Heart left ventricle (tissue), 16 donors: ENCODE data around the gene FBXW8. TPM values are rescaled to one million over a fixed set of nuclear protein-coding genes. Genes with fewer than 3 reads are reported as not detected.

Experiments used
- ATAC-seq, 4 donors: fragments of 200-7000 bp; cut with Tn5 transposase; one replicate each; pipeline ENCODE4 v1.9.1; 2020 to 2022; ENCODE audit warnings: moderate library complexity in 4 of 4, mild to moderate bottlenecking in 3 of 4, moderate number of reproducible peaks in 1 of 4
- DNase-seq, 5 donors: peaks; one replicate each; pipeline ENCODE4 v3.0.0-alpha.2; 2020
- H3K27ac ChIP-seq, 12 donors: fragments of 200-600 bp; sonication (generic) in 4 of 12; one replicate each; pipeline versions ENCODE4 v1.5.0 to v1.8.0; 2016 to 2022; ENCODE audit warnings: mild to moderate bottlenecking in 2 of 12
- H3K27me3 ChIP-seq, 9 donors: fragments of 200-600 bp; sonication (generic) in 2 of 9; one replicate each; pipeline versions ENCODE4 v1.5.1 to v1.8.0; 2016 to 2022; ENCODE audit warnings: mild to moderate bottlenecking in 3 of 9
- H3K36me3 ChIP-seq, 9 donors: fragments of 200-600 bp; sonication (generic) in 2 of 9; one replicate each; pipeline versions ENCODE4 v1.5.0 to v1.8.0; 2018 to 2022; ENCODE audit warnings: mild to moderate bottlenecking in 2 of 9
- H3K4me1 ChIP-seq, 12 donors: fragments of 200-600 bp; sonication (generic) in 4 of 12; one replicate each; pipeline versions ENCODE4 v1.5.0 to v1.8.0; 2016 to 2022; ENCODE audit warnings: mild to moderate bottlenecking in 3 of 12
- H3K4me3 ChIP-seq, 12 donors: fragments of 200-600 bp; sonication (generic) in 4 of 12; one replicate each; pipeline versions ENCODE4 v1.5.0 to v1.8.0; 2017 to 2022; ENCODE audit warnings: mild to moderate bottlenecking in 9 of 12, moderate library complexity in 4 of 12
- H3K9me3 ChIP-seq, 12 donors: fragments of 200-600 bp; sonication (generic) in 4 of 12; one replicate each; pipeline versions ENCODE4 v1.5.0 to v1.8.0; 2016 to 2022; ENCODE audit warnings: mild to moderate bottlenecking in 1 of 12
- CTCF ChIP-seq, 12 donors: fragments of 200-600 bp; sonication (generic) in 4 of 12; IDR thresholded peaks; one replicate each; pipeline versions ENCODE4 v1.5.0 to v1.8.0; 2018 to 2022; ENCODE audit warnings: antibody characterized with exemption in 12 of 12, mild to moderate bottlenecking in 5 of 12
- POLR2A ChIP-seq, 2 donors: fragments of 450-650 bp; IDR thresholded peaks; one replicate each; pipeline ENCODE4 v1.6.1; 2017; ENCODE audit warnings: antibody characterized with exemption in 2 of 2, mild to moderate bottlenecking in 2 of 2, moderate library complexity in 2 of 2
- WGBS, 4 donors: extraction: QIAGEN DNeasy Blood & Tissue Kit in 2 of 4; methylation state at CpG; one replicate each; pipeline versions ENCODE4 v1.1.5 to v1.1.7; 2013 to 2018; 5-methylcytosine and 5-hydroxymethylcytosine counted together
- intact Hi-C, 10 donors: fragments of 100-400 bp; cut with DNase I; formaldehyde crosslinking; loops; one replicate each; pipeline versions ENCODE4 v1.11.1 to v1.14.2; 2022
- polyA plus RNA-seq, 2 donors: library from polyadenylated mRNA; stranded (reverse); fragments of 200-250 nt; gene quantifications; one replicate each; pipeline ENCODE4 v1.2.3, GENCODE V29; 2013
- total RNA-seq, 9 donors: library from RNA; depleted of rRNA in 2 of 9; stranded (reverse); fragments of >200 nt in 2 of 9; fragmentation: NEBNext Ultra II Directional in 3 of 9; extraction: Animal tissue kit (Norgen Biotek cat#: 25700) in 3 of 9; gene quantifications; one replicate each; pipeline versions ENCODE4 v1.1.0 to v1.2.4, GENCODE V29; 2016 to 2023
- donor health status: ischemic (EF 13 %, LVEDD 7.1; RV severe dilation, severe dysfunction).
- donor health status: healthy with polysubstance abuse.
- donor health status: DM: no; HTN: yes; CAD: no.
- donor health status: DM: no; HTN: no; CAD: no.
- donor health status: ischemic (EF 25% LVEDD 6.9; RV normal size, moderate dysfunction).
- donor health status: ischemic (EF 25% LVEDD 5.7; RV mildly dilated, moderate dysfunction).
- donor health status: healthy.
- donor health status: DM: yes; HTN: yes; CAD: no.
- donor health status: ischemic (EF 35%, LVEDD 5.7; RV mildly dilated, moderate dysfunction).
- donor health status: nonischemic (EF 11% LVEDD 7.7; RV severe dilation, severe dysfunction).
- donor health status: DM: yes; HTN: yes; CAD: no.
- donor health status: PGD.
- donor health status: ischemic (EF 29% LVEDD 5.4; RV normal size, mild dysfunction).
- donor health status: nonischemic (EF 23%, LVEDD 6.1; RV moderate dilation, normal function).

The FBXW8 gene
- total and polyA plus RNA-seq, 11 donors = 2.4 to 9.7 (median 7.0) TPM

GRCh38 chr12:116881325-116881876 is 29.3 kb upstream of the FBXW8 start, which contains the start of gene HRK:
HRK (minus strand) TSS chr12:116881441; CDS start chr12:116881307, 134 bp downstream.
- ATAC-seq (peak in 1 of 4 donors; percentile 25), DNase-seq (peak in 1 of 5 donors; percentile 10)
- H3K9me3 ChIP-seq = no peaks in the 10 kb centered on the region
- H3K4me1 ChIP-seq = peaks cover 3 to 41% (median 27%) of the 10 kb centered on the region in 12 donors
- no peak within 1 kb of the TSS for H3K27ac ChIP-seq
- WGBS, 4 donors = 0 to 1% (median 1%) methylated on average over 13 to 49 of the region's 49 CpGs
- TF ChIP-seq CTCF (IDR thresholded peaks at IDR 0.05) (no peak), POLR2A (IDR thresholded peaks at IDR 0.05) (no peak)
- no peaks in the 10 kb centered on the region for H3K36me3 ChIP-seq
- peak within 1 kb of the TSS in 11 of 12 donors; percentile 9 to 60 (median 45) for H3K4me3 ChIP-seq
- H3K27me3 ChIP-seq = peaks cover 13 to 76% (median 33%) of the 10 kb centered on the region in 9 donors
- intact Hi-C loops = loop anchor here in 8 of 10 donors (2.0 to 10.0 kb wide), 3 partner anchors 177 to 179 kb away; no protein-coding TSS in a partner anchor

- no peaks in the 10 kb centered on the region for H3K36me3 ChIP-seq
- 5 to 11% (median 7%) methylated on average over 26 to 29 of the region's 29 CpGs for WGBS, 4 donors
- peak overlapping the region in 11 of 12 donors; percentile 9 to 60 (median 39) for H3K4me3 ChIP-seq
- intact Hi-C loops = loop anchor here in 9 of 10 donors (2.0 to 10.0 kb wide), 3 partner anchors 177 to 180 kb away; no protein-coding TSS in a partner anchor
- DNase-seq (no peak), ATAC-seq (no peak)
- no peaks in the 10 kb centered on the region for H3K9me3 ChIP-seq
- no peak overlapping the region for H3K27ac ChIP-seq
- peaks cover 3 to 41% (median 27%) of the 10 kb centered on the region in 12 donors for H3K4me1 ChIP-seq
- H3K27me3 ChIP-seq = peaks cover 9 to 70% (median 33%) of the 10 kb centered on the region in 9 donors
- TF ChIP-seq CTCF (IDR thresholded peaks at IDR 0.05) (no peak), POLR2A (IDR thresholded peaks at IDR 0.05) (no peak)
Observed at GRCh38 chr12:116881877-116882507, 28.8 kb upstream of the FBXW8 start.

- Histone ChIP-seq H3K9me3 (no peaks in the 10 kb centered on the region), H3K36me3 (no peaks in the 10 kb centered on the region), H3K27ac (no peak overlapping the region), H3K4me3 (no peak overlapping the region), H3K4me1 (peaks cover 3 to 41% (median 27%) of the 10 kb centered on the region in 12 donors), H3K27me3 (peaks cover 3 to 63% (median 33%) of the 10 kb centered on the region in 9 donors)
- intact Hi-C loops = loop anchor here in 8 of 10 donors (2.0 to 10.0 kb wide), 3 partner anchors 178 to 180 kb away; no protein-coding TSS in a partner anchor
- ATAC-seq (peak in 2 of 4 donors; percentile 30 to 67), DNase-seq (no peak)
- 28 to 40% (median 35%) methylated on average over 6 of the region's 6 CpGs for WGBS, 4 donors
- TF ChIP-seq CTCF (IDR thresholded peaks at IDR 0.05) (peak in 7 of 12 donors; percentile 14 to 48 (median 34)), POLR2A (IDR thresholded peaks at IDR 0.05) (no peak)
Observed at GRCh38 chr12:116882742-116883141, 28.0 kb upstream of the FBXW8 start.

GRCh38 chr12:116884871-116885270 is 25.9 kb upstream of the FBXW8 start:
- Histone ChIP-seq H3K9me3 (no peaks in the 10 kb centered on the region), H3K27me3 (peaks cover 0 to 41% (median 14%) of the 10 kb centered on the region in 9 donors), H3K4me1 (peaks cover 0 to 22% (median 15%) of the 10 kb centered on the region in 12 donors), H3K4me3 (no peak overlapping the region), H3K27ac (no peak overlapping the region), H3K36me3 (no peaks in the 10 kb centered on the region)
- TF ChIP-seq CTCF (IDR thresholded peaks at IDR 0.05) (no peak), POLR2A (IDR thresholded peaks at IDR 0.05) (no peak)
- 81 to 93% (median 91%) methylated on average over 3 of the region's 3 CpGs for WGBS, 4 donors
- ATAC-seq (no peak), DNase-seq (no peak)
- intact Hi-C loops = loop anchor here in 8 of 10 donors (2.0 to 10.0 kb wide), 3 partner anchors 180 to 183 kb away; no protein-coding TSS in a partner anchor
